Activated CD4-positive, alpha-beta T cell treated with anti-CD3 and anti-CD28 coated beads, Interleukin-2, amount 50 U/mL, for 16 hours (primary cell): ENCODE measurements around the gene WASF1.
"Not testable (repeated sequence)": the region's sequence is repeated elsewhere in the genome, so short reads cannot be mapped to it uniquely, and the experiment has no call there.

Experiments used
- DNase-seq: peaks from one replicate; pipeline ENCODE4 v3.0.0-alpha.2; 2020

The WASF1 gene

DNA sequence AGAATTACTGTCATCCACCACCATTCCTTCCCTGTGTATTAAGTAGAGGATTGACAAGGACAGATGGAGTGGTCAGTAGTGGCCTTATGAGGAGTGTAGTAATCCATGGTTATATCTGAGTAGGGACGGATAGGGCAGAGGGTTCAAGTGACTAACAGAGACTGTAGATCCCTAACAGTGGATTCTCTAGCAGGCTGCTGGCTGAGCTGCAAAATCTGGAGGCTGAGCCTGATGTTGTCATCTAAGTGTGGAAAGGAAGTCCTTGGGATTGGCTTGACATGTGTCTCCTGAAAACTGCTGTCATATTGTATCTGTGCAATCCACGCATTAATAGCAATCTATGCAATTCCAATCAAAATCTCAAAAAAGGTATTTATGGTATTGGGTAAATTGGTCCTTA, 94.2 kb downstream of the WASF1 start:
- DNase-seq, result no peak

DNA sequence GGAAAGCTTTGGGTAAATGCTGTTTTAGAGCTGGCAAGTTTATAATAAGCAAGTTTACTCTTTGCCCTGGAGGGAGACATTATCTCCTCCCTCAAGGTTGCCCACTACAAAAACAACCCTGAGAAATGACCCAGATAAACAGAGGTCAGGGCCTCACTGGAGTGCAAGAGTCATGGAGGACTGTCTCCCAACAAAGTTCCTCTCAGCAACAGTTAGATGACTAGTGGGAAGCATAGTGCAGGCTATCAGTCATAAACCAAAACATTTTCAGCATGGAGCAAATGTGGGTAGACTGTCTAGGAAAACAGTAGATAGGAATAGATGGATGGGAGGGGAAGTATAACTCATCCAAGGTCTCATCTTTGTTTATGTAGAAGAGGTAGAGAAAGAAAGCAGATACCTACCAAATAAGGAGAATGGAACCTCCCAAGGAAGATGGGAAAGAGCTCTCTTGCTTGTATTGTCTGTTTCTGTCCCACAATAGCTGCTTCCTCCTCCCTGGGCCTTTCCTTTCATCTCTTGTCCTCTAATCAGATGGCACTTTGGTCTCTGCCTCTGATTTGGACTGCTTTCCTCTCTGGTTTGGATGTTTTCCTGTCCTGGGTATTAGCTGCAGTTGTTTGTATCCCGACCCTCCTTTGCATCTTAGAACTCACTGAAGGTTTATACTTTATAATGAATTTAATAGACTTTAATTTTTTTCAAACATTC, 95.4 kb downstream of the WASF1 start:
- no peak for DNase-seq

DNA sequence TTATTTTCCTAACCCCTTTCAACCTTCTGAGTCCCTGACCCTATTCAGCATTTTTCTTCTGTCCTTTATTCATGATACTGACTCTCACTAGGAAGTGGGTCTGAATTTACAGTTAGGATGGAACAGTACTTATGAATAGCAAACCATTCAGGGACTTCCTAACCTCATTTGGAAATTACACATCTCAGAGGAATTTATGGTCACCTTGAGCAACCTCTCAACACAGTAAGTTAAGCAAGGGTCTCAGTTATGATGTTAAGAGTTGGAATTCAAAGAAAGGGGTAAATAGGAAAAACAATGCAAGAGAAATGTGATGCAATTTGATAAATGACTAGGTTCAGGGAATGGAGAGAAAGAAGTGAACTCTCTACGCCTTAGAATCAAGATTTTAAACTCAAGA, 104.1 kb downstream of the WASF1 start:
- no peak for DNase-seq

DNA sequence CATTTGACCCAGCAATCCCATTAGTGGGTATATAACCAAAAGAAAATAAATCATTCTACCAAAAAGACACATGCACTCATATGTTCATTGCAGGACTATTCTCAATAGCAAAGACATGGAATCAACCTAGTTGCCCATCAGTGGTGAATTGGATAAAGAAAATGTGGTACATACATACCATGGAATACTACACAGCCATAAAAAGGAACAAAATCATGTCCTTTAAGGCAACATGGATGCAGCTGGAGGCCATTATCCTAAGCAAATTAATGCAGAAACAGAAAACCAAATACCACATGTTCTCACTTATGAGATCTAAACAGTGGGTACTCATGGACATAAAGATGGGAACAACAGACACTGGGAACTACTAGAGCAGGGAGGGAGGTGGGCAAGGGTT, 106.0 kb downstream of the WASF1 start:
- not testable (repeated sequence) for DNase-seq

DNA sequence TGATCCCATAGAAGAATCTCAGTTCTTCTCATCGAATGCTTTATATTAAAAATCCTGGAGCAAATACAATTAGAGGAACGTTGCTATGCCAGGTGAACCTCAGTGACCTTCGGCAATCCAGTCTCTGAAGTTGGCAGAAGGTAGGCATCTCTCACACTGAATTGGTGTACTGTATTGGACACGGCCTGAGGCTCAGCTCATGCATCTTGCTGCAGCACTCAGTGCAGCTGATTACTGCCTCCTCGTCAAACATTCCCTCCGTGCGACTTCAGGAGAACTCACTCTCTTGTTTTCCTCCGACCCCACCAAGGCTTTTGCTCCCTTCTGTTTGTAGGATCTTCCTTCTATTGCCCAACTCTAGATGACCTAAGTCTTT, 110.9 kb downstream of the WASF1 start:
- no peak for DNase-seq

DNA sequence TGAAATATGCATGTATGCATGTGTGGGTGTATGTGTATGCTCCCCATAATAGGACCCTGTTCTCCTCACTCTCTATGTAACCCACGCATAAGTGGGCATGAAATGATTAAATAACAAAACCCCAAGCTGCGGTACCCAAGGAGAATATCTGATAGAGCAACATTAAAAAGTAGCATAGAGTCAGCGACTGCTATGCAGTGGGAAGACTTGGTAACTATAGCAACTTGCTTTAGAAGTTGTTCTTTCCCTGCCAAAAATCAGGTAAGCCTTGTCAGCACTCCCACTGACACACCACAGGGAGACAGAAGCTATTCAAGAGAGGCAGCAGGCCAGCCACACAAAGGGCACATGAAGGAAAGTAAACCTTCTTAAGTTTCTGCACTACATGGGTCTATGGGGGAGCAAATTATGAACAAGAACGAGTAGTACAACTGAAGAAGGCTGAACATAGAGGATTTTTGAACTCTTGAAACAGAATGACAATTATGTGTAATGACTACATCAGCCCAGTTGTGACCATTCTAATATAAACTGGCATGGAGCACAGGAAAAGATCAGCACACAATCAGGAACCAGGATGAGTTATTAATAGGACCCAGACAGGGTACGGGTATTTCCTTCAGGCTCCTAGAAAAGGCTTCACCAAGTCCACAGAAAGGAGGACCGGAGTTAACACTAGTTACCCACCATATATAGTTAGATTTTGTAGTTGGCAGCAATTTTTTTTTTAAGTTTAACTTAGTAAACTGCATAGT, 111.5 kb downstream of the WASF1 start:
- no peak for DNase-seq

DNA sequence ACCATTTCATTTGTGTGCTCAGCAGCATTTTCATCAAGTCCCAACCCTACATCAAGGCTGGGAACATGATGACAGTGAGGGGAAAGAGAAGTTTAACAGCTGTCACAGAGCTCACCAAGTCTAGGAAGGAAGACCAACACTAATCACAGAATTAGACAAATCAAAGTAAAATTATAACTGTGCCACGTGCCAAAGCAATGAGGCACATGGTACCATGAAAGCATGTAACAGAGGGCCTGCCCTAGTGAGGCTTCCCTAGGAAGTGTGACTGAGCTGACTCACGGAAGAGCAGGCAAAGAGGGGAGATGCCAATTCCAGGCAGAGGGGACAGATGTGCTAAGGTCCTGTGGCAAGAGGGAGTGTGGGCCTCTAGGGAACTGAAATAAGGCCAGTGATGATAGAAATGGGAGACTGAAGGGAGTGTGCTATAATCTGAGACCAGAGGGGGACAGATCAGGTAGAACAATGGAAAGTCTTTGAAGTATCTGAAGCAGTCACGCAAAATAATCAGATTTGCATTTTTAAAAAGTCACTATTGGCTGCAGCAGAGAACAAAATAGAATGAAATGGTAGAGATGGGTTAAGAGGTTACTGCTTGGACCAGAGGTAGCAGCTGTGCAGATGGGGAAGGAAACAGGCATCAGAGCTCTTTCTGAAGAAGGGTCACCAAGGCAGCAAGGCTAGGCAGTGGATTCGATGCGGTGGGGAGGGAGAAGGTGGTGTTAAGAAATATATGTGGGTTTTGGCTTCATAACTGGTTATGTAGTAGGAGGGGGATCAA, 114.5 kb downstream of the WASF1 start:
- DNase-seq, result no peak

DNA sequence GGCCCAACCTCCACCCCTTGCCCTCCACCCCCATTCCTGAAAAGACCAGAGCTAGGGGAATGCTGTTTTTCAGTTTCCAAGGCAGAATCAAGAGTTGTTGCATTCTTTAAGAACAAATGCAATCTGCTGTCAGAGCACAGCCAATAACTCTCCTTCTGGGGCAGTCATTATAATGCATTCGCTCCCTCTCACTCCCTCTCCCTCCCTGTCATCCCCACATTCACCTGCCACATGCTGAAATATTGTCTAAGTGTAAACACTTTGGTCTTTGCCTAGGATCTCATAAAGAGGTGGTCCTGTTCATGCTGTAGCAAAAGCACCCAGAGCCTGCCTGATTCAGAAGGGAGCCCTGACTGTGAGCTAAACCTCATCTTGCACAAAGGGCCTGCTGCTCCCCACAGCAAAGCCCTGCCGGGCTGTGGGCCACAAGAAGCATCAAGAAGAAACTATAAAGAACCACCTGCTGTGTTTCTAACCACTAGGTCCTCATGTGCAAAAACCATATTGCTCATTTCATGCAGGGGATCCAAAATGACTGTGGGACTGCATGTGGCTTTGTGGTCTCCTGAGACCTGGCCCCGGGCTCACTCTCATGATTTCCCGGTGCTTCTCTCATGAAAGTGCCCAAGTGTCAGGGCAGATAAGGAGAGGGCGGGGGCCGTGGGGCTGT, 115.7 kb downstream of the WASF1 start:
- DNase-seq, result peak; percentile 51

DNA sequence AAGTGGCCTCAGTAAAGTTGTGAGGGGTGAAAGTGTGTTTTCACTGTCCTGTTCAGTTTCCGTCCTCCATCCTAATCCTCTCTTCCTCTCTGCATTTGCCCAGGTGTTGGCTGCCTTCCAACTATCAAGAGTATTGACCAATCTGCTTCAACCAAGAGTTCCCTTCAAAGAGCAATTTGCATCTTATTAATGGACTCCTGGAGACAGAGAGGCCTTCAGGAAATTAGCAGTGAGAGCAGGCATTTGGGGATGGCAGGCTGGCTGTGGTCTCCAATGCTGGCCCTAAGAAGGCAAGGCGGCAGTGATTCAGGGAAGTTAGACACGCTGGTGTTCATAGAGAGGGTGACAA, 124.1 kb downstream of the WASF1 start:
- DNase-seq, result no peak

DNA sequence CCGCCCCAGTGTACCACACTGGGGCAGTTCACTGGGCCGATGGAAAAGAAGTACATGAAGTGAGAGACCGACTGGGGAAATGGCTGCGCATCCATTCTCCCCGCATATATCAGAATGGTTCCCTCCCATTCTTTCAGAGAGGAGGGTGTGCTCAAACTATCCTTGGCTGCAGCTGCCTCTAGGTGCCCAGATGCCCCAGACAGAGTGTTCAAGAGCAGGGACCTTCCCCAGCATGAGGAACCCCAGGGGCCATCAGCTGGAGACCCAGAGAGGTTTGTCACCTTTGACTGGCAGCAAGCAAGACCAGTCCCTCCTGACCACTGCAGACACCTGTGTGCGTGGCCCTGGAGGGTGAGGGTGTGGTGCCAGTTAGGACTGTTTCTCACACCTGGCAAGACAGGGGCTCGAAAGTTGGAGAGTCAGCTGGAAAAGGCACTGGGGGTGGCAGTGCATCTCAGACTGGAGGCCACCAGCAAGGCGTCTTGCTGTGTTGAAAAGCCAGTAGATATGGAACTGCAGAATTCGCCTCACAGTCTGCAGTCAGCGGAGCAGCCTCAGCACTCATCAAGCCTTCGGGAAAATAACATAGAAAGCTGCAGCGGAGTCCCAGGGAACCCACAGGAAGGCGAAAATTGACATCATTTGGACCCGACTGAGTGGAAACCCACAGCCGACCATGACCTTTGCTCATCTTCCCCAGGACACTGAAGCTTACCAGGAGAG, 124.6 kb downstream of the WASF1 start:
- DNase-seq, result no peak

DNA sequence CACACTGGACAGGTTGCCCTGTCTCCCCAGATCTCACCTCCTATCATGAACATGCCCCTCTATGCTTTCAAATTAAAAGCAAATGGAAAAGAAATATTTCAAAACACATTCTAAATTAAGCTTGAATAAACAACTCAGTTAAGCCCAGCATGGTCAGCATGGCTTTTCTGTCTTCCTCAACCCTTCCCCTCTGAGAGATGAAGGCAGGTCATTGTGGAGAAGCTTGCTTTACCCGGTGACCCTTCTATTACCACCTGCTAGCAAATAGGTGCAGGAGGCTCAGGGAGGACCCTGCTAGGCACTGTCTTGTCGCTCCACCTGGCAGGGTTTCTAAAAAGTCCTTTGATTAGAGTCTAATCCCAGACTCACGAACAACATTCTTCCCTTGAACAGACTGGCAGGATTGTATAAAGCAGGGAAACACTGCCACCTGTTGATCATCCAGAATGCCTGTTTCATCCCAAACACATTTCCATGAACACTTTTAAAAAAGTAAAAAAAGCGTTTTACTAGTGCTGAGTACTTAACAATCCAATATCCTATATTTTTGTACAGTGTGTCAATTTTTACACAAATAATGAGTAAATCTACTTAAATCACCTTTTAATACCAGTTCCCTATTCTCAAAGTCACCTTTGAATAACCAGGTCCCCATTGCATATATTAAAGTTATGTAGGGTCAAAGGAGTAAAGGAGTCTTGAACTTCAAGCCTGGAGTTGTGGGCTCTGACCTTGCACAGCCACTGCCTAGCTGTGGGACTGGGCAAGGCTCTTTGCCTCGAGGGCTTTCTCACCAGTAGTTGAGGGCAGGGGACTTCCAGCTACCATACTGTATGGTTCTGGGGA, 125.9 kb downstream of the WASF1 start:
- DNase-seq, result peak; percentile 6

DNA sequence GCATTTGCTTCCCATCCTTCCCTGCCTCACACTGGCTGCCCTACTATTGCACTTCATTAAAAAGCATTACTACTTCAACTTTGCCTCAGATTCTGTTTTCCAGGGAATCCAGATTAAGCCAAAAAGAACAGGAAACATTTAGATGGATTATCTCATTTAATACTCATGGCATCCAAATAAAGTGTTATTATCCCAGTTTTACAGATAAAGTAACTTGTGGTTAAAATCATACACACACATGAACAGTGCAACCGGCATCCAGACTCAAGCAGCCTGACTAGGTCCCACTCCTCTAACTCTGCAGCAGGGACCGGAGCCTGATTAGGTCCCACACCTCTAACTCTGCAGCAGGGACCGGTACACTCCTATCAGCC, 129.0 kb downstream of the WASF1 start:
- DNase-seq, result no peak
